Activated naive CD4-positive, alpha-beta T cell treated with anti-CD3 and anti-CD28 coated beads, Interleukin-2, amount 50 U/mL, for 24 hours (primary cell): ENCODE measurements around the gene SRRM1.
"Not testable (repeated sequence)": the region's sequence is repeated elsewhere in the genome, so short reads cannot be mapped to it uniquely, and the experiment has no call there.

ENCODE experiments used
- H3K27ac Mint-ChIP-seq: one replicate; pipeline ENCODE4 v1.8.0; 2021; ENCODE audit warnings: mild to moderate bottlenecking, mixed read lengths
- H3K27me3 Mint-ChIP-seq: one replicate; pipeline ENCODE4 v1.8.0; 2021; ENCODE audit warnings: mixed read lengths
- H3K36me3 Mint-ChIP-seq: one replicate; pipeline ENCODE4 v1.8.0; 2021; ENCODE audit warnings: mixed read lengths
- H3K4me1 Mint-ChIP-seq: one replicate; pipeline ENCODE4 v1.8.0; 2021; ENCODE audit warnings: mixed read lengths
- H3K4me3 Mint-ChIP-seq: one replicate; pipeline ENCODE4 v1.8.0; 2021; ENCODE audit warnings: mild to moderate bottlenecking, mixed read lengths
- H3K9me3 Mint-ChIP-seq: one replicate; pipeline ENCODE4 v1.8.0; 2021; ENCODE audit warnings: mixed read lengths

The SRRM1 gene

DNA sequence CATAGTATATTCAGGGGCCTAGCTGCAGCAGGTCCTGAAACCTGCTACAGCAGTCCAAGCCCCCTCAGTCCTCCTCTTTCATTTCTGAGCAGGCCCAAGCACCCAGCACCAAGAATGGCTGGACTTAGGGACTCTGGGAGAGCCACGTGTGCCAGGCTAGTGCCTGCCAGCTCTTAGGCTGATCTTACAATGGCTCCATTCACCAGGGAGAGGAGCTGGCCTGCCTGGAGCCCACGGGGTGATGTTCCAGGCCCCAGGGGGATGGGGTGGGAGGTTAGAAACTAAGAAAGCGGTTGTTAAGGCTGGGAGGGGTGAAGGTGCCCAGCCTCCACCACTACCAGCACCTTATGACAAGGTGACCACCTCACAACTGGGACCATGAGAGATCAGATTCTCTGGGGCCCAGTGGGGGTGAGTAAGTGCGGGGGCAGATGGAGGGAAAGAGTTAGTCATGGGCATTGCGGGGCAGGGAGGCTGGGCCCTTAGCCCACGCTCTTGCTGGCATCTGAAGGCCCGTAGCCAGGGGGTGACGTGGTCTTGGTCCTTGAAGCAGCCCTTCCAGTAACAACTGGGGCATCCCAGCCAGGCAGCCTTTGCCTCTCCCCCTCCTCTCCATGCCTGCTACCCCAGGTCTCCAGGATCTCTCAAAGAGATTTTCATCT lies 71.9 kb downstream of the SRRM1 start:
- H3K4me1 Mint-ChIP-seq: no peaks in the 10 kb centered on the region
- H3K9me3 Mint-ChIP-seq: no peaks in the 10 kb centered on the region
- H3K36me3 Mint-ChIP-seq: no peaks in the 10 kb centered on the region
- no peak overlapping the region for H3K4me3 Mint-ChIP-seq
- no peaks in the 10 kb centered on the region for H3K27me3 Mint-ChIP-seq
- no peak overlapping the region for H3K27ac Mint-ChIP-seq

DNA sequence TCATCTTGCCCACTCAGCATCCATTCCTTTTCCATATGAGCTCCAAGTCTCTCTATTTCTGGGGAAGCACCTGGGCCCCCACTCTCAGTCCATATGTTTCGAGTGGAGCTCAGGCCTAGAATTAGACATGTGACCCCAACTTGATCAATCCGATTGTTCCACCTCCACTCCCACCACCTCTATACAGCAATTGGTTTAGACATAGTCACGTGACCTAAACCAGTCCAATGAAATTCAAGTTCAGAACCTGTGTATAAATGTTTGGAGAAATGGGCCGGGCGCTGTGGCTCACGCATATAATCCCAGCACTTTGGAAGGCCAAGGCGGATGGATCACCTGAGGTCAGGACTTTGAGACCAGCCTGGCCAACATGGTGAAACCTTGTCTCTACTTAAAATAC lies 72.6 kb downstream of the SRRM1 start:
- Mint-ChIP-seq H3K4me1 (no peaks in the 10 kb centered on the region), H3K27me3 (no peaks in the 10 kb centered on the region), H3K27ac (no peak overlapping the region), H3K36me3 (no peaks in the 10 kb centered on the region), H3K9me3 (no peaks in the 10 kb centered on the region), H3K4me3 (no peak overlapping the region)

DNA sequence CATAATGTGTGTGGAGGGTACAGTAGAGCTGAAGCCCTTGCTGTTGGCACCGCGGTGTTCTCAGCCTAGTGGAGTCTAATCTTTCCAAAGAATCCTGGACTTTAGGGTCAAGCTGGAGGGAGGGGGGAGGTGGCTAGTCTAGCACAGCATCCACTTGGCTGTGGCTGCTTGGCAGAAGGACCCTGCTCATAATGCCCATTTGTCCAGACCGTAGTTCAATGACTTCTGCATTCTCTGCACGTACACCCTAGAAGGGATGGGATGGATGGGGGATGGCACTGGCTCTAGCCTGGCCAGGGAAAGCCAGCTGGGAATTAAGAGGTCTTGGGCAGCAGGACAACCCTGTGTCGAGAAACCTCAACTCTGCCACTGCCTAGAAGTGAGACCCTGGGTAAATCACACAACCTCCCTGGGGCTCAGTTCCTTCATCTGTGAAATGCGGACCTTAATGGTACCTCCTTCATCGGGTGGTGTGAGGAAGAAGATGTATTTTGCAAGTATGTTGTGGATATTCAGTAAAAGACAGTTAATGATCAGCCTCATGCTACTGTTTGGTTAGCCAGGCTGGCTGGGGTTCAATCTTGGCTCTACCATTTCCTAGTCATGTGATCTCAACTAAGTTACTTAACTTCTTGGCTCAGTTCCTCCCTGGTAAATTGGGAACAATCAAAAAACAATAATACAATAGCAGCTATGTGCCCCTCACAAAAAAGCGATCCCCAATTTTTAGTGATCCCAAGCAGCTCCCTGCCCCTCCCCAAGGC lies 75.0 kb downstream of the SRRM1 start:
- no peaks in the 10 kb centered on the region for H3K27me3 Mint-ChIP-seq
- no peaks in the 10 kb centered on the region for H3K9me3 Mint-ChIP-seq
- peaks cover 12% of the 10 kb centered on the region for H3K4me1 Mint-ChIP-seq
- no peaks in the 10 kb centered on the region for H3K36me3 Mint-ChIP-seq
- H3K27ac Mint-ChIP-seq: no peak overlapping the region
- H3K4me3 Mint-ChIP-seq: no peak overlapping the region

DNA sequence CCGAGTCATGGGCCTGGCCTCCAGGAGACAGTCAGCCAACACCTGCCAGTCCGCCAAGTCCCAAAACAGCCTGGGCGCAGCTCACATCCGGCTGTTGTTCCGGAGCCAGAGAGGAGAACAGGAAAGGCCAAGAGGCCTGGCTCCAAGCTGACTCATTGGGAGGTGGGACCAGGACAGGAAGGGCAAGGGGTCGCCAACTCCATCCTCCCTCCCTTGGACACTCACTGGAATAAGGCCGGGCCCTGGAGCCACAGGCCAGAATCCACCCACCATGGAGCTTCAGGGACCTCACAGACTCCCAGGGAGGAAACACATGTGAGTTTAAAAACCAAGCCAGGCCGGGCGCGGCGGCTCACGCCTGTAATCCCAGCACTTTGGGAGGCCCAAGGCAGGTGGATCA lies 77.0 kb downstream of the SRRM1 start:
- Mint-ChIP-seq H3K27me3 (no peaks in the 10 kb centered on the region), H3K4me1 (peaks cover 12% of the 10 kb centered on the region), H3K4me3 (no peak overlapping the region), H3K27ac (no peak overlapping the region), H3K9me3 (no peaks in the 10 kb centered on the region), H3K36me3 (no peaks in the 10 kb centered on the region)

DNA sequence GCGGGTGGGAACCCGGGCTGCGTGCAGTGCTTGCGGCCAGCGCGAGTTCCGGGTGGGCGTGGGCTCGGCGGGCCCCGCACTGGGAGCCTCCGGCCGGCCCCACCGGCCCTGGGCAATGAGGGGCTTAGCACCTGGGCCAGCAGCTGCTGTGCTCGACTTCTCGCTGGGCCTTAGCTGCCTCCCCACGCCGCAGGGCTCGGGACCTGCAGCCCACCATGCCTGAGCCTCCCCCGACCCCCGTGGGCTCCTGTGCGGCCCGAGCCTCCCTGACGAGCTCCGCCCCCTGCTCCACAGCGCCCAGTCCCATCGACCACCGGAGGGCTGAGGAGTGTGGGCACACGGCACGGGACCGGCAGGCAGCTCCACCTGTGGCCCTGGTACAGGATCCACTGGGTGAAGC lies 78.4 kb downstream of the SRRM1 start:
- Mint-ChIP-seq H3K27ac (no peak overlapping the region), H3K4me3 (no peak overlapping the region)

DNA sequence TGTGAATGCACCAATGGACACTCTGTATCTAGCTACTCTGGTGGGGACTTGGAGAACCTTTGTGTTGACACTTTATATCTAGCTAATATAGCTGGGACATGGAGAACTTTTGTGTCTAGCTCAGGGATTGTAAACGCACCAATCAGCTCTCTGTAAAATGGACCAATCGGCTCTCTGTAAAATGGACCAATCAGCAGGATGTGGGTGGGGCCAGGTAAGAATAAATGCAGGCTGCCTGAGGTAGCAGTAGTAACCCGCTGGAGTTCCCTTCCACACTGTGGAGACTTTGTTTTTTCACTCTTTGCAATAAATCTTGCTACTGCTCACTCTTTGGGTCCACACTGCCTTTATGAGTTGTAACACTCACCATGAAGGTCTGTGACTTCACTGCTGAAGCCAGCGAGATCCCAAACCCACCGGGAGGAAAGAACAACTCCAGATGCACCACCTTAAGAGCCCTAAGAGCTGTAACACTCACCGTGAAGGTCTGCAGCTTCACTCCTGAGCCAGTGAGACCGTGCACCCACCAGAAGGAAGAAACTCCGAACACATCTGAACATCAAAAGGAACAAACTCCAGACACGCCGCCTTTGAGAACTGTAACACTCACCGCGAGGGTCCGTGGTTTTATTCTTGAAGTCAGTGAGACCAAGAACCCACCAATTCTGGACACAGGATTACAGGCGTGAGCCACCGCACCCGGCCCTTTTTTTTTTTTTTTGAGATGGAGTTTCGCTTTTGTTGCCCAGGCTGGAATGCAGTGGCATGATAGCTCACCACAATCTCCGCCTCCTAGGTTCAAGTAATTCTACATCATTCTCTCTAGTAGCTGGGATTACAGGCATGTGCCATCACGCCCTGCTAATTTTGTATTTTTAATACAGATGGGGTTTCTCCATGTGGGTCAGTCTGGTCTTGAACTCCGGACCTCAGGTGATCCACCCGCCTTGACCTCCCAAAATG lies 79.3 kb downstream of the SRRM1 start:
- H3K4me1 Mint-ChIP-seq: peaks cover 16% of the 10 kb centered on the region
- H3K27me3 Mint-ChIP-seq, H3K27ac Mint-ChIP-seq, H3K36me3 Mint-ChIP-seq, H3K9me3 Mint-ChIP-seq: not testable (repeated sequence)
- peak overlapping the region; percentile 78 for H3K4me3 Mint-ChIP-seq

More for the DNA sequence above, 78.4 kb downstream of the SRRM1 start:
- Mint-ChIP-seq H3K36me3 (no peaks in the 10 kb centered on the region), H3K9me3 (no peaks in the 10 kb centered on the region), H3K27me3 (no peaks in the 10 kb centered on the region), H3K4me1 (peaks cover 12% of the 10 kb centered on the region)
